Activated CD4-positive, CD25-positive, alpha-beta regulatory T cell treated with anti-CD3 and anti-CD28 coated beads, Interleukin-2, amount 50 U/mL, for 16 hours (primary cell): Measurements from ENCODE around the gene ELF4.
"Not testable (repeated sequence)": the region's sequence is repeated elsewhere in the genome, so short reads cannot be mapped to it uniquely, and the experiment has no call there.

ENCODE experiments used
- DNase-seq: peaks from one replicate; pipeline ENCODE4 v3.0.0-alpha.2; 2020; ENCODE audit warnings: low read depth, low spot score

Gene ELF4

GRCh38 chrX:130115119-130115885, 5.0 kb upstream of the ELF4 start:
- not testable (repeated sequence) for DNase-seq

DNA sequence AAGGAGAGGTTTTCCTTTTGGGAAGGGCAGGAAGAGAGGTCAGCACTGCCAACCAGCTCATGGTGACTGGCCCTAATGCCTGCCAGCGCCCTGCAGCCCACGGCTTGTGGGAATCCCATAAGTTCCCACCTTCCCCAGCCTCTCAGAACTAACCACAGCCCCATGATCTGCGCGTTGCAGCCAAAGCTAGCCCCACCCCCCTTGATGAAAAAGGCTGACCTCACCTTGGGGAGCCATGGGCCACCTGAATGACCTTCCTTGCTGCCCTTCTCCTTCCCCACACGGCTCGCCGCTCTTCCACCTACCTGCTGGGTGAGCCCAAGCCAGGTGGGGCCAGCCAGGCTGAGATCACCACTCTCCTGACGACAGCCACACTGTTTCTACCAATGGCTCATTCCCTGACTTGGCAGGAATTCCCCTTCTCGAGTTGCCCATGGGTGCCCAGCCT, 3.9 kb upstream of the ELF4 start:
- no peak for DNase-seq

DNA sequence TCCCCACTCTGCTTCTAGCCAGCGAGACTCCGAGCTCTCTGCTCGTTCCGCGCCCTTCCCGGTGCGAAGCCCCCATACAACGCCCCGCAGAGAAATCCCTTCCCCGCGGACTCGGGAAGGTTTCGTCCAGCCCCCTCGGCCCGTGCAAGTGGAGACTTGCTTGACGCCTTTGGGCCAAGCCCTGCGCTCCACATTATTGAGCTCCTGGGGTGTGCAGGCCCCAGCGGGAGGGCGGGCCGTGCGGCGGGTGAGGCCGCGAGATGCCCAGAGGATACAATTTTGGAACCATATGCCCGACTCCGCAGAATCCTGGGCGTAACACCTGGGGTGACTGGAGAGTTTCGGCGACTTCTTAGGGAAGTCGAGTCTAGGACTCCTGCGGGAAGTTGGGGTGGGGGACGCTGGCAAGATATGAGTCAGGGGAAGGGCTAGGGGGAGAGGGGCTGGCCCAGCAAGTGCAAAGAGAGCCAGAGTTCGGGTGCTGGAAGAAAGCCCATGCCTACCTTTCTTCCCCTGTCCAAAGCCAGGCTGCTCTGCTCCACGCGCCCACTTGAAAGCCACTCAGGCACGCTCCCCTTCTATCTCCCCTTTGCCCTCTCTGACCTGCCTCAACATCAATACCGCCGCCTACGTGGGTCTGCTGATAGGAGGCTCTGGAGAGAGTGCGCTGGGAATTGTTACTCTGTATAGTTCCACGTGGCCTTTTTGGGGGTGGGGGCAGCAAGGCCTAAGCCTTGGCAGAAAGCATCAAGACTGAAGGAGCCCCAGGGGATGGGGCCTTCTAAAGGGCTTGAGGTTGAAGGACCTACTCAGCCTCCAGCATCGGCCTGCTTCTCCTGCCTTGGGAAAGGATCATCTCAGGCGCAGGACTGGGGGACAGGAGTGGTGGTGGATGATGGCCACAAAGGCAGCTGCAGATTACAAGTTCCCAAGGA, 1.2 kb upstream of the ELF4 start:
- DNase-seq = no peak

DNA sequence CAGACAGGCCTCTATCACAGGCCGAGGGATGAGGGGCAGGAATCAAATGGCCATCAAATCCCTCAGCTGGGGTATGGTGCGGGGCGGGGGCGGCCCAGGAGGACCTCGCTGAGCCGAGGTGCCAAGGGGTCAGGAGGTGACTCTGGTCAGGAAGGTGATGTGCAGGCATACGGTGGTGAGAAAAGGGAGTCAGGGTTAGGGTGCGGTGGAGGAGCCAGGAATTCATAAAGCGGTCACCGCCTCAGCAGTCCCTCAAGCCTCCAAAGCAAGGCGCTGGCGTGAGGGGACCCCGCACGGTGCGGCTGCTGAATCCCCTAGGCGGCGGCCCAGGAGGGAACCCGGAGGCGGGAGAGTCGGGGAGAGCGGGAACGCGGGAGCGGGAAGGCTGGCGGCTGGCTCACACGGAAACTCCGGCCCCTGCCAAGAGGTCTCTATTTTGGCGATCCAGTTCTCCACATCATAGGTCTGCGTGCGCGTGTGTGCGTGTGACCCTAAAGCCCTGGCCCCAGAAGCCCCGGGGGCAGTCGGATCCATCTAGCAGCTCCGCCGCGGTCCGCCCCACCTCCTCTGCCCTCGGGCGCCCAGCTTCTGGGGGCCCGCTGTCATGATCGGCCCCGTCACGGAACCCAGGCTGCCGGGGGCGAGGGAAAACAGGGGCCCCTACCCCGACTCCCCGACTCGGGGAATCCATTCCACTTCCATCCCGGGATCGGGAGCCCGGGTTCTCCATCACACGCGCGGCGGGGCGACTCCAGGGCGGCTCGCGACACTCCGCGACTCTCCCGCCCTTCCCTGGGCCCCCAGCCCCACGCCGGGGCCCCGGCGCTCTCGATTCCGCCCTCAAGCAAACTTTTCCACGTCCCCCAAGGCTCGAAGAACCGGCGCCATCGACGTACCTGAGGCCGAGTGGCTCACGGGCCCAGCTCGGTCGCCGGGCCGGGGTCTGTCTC, 593 bp downstream of the ELF4 start:
- no peak for DNase-seq

DNA sequence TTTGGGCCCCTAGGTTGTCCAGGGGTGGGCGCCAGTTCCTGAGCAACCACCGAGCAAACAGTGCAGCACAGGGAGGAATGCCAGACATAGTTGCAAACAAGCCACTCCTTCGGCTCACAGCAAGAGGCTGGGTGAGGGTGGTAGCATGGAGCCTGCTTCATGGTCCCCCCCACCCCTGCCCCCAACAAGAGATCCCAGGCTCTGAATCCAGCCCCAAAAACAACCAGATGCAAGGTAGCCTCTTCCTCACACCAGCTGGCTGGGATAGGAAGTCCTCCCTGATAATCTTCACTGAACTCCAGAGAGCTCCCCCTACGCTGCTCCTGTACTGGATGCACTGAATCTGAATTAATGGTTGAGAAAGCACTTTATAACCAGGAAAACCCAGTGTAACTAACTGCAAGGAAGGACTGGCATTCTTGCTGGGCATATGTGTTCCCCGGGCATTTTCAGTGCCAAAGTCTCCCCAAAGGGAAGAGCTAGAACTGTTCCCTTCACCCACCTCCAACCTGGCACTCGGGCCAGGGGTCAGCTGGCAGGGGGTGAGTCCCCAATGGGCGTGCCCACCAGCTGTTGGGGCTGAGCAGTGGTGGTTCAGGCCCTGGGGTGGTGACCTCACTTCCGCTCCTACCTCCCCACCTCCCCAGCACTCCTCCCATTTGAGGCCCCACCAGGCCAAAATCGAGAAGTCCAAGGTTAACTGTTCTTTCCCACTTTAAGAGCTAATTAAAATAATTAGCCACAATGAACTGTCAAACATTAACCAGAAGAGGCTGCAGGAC, 1.5 kb downstream of the ELF4 start:
- no peak for DNase-seq

- no peak for DNase-seq
Measured at GRCh38 chrX:130106071-130106470, 4.2 kb downstream of the ELF4 start.

DNA sequence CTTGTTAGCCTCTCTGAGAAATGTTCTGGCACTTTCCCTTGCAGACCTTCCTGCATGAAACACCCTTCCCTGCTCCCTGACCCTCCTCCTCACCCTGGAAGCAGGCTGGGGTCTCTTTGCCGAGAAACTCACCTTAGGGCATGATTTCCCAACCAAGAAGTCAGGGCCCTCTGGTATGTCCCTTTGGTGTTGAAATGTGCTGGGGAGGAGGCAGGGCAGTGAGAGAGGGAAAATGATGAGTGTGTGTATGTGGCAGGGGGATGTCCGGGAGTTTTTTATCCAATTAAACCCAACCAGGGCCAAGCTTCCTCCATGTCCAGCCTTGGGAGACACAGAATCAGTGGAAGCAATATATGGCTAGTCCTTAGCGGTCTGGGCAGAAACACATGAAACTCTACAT, 5.1 kb downstream of the ELF4 start:
- DNase-seq = no peak

GRCh38 chrX:130103605-130104004, 6.7 kb downstream of the ELF4 start:
- DNase-seq = no peak

DNA sequence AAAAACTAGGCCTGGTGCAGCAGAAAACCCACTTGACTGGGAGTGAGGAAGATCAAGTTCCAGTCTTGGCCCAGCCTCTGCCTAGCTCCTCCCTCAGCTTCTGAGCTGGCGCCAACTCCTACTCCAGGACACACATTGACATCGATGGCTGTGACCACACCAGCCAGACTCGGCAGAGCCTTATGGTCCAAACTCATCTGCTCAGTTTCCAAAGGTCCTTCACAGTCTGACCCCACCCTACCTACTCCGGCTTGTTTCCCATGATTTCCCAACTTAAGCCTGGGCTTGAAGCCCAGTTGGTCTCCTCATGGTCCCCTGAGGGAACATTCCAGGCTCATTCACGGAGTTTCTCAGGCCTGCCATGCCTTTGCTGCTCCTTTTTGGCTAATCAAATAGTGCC, 10.1 kb downstream of the ELF4 start:
- DNase-seq = no peak

- DNase-seq = no peak
Measured at GRCh38 chrX:130098210-130098552, 12.1 kb downstream of the ELF4 start.

- no peak for DNase-seq
Measured at GRCh38 chrX:130097507-130098209, 12.6 kb downstream of the ELF4 start.

DNA sequence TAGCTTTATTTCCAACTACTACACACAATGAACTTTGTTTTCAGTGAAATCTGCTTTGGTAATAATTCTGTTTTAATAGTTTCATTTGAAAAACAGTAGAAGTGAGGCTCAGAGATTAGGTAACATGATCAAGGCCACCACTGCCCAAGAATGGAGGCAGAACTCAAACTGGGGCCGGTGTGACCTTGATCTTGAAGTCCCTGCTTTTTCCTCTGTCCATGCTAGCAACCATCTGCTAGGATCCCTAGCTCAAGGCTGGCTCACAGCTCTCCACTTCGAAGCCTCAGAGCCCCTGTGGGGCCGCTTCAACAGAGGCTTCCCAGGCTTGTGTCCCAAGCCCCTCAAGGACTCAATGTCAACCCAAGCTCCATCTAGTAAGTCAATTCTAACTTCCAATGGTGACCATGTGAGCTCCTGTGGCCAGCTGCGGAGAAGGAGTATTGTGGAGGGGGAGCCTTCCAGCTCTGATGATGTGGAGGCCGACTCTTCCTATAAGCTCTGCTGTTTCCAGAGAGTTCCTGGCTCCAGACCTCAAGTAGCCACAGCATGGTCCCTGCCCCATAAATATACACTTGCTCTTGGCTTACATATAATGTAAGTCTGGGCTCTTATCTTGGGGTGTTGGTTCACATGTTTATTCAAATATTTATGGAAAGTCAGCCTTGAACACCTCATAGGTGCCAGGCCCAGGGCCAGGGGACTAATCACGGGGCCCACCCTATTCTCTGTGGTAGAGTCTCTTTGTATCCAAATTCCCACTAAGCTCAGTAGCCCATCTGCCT, 14.9 kb downstream of the ELF4 start:
- no peak for DNase-seq

- no peak for DNase-seq
Measured at GRCh38 chrX:130094696-130095095, 15.6 kb downstream of the ELF4 start.

- DNase-seq = no peak
Measured at GRCh38 chrX:130093271-130093670, 17.0 kb downstream of the ELF4 start.

DNA sequence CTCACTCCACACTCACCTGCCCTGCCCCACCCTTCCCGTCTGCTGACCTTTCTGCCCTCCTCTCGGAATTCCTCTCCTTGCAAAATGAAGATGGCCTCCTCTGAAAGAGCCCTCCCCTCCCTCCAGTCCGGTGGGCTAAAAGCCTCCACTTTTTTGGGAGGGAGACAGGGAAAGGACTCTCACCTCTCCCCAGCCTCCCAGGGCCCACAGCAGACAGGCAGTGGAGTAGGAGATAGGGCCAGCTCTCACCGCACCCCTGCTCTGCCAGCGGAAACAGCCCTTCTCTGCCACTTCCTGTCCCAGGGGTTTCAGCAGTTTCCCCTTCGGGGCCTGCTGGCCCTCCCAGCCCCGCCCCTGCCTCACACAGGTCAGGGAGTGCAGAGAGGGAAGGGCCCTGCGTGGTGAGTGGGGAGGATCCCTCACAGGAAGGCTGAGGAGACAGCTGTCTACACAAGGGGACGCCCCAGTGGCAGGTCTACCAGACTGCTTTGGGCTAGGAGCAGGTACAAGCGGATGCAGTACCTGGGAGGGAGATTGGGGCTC, 18.2 kb downstream of the ELF4 start:
- DNase-seq = peak; percentile 67

DNA sequence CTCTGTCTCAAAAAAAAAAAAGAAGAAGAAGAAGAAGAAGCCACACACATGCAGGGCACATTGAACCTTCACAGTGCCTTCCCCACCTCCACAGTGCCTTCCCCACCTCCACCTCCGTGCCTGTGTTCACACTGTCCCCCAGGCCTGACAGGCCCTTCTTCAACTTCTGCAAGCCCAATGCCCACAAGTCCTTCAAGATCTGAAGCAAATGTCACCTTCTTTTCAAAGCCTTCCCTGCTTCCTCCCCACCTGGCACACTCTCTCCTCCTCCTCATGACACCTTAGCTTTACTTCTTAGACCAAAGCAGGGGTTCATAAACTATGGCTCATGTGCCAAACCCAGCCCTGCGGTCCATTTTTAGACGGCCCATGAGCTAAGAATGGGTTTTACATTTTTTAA, 19.9 kb downstream of the ELF4 start:
- DNase-seq = no peak

- DNase-seq = no peak
Measured at GRCh38 chrX:130086447-130087206, 23.7 kb downstream of the ELF4 start.
